HG03039 (cell line): ENCODE data around the gene PODNL1.
"Not testable (repeated sequence)": the region's sequence is repeated elsewhere in the genome, so short reads cannot be mapped to it uniquely, and the experiment has no call there.

Experiments
- ATAC-seq: cut with Tn5 transposase; IDR thresholded peaks from one replicate; pipeline ENCODE4 v1.9.1; 2021; ENCODE audit warnings: mild to moderate bottlenecking, moderate library complexity; ENCODE audit not compliant: unreplicated experiment

PODNL1 gene

DNA sequence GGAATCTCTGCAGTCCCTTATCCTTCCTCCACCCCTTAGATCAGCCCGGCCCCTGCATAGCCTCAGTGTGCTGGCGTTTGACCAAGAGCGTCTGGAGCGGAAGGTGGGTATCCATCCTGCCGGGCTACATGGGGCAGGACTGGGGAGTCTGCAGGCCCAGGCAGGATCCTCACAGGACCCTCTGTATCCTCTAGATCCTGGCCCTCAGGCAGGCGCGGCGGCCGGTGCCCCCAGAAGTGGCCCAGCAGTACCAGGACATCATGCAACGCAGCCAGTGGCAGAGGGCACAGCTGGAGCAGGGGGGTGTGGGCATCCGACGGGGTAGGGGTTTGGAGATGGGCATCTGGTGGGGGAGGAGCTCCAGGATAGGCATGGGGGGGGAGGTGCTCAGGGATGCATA lies 8.9 kb downstream of the PODNL1 start:
- ATAC-seq, result no peak

DNA sequence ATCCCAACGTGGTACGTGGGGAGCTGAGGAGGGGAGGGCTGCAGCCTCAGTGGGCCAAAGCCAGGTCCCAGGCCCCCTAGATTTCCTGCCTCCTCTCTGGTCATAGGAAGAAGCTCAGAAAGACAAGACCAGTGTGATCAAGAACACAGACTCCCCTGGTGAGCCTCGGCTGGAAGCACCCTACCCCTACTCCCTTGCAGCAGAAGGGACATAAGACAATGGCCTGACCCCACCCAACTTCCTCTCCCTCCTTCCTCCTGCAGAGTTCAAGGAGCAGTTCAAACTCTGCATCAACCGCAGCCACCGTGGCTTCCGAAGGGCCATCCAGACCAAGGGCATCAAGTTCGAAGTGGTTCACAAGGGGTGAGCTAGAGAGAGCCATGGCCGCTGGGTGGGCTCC lies 11.5 kb downstream of the PODNL1 start:
- ATAC-seq, result no peak

DNA sequence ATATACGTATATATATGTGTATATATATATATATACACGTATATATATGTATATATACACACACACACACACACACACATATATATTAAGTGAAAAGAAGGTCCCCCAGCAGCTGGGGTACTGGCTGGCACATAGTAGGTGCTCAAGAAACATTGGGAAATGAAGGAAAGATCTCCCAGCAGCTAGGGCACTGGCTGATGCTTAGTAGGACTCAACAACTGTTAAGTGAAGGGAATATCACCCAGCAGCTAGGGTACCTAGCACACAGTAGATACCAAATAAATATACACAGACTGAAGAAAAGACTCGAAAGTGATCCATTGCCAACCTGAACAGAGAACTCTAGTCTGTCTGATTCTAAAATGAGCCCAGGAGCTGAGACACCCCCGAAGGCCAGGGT lies 12.2 kb downstream of the PODNL1 start:
- no peak for ATAC-seq

DNA sequence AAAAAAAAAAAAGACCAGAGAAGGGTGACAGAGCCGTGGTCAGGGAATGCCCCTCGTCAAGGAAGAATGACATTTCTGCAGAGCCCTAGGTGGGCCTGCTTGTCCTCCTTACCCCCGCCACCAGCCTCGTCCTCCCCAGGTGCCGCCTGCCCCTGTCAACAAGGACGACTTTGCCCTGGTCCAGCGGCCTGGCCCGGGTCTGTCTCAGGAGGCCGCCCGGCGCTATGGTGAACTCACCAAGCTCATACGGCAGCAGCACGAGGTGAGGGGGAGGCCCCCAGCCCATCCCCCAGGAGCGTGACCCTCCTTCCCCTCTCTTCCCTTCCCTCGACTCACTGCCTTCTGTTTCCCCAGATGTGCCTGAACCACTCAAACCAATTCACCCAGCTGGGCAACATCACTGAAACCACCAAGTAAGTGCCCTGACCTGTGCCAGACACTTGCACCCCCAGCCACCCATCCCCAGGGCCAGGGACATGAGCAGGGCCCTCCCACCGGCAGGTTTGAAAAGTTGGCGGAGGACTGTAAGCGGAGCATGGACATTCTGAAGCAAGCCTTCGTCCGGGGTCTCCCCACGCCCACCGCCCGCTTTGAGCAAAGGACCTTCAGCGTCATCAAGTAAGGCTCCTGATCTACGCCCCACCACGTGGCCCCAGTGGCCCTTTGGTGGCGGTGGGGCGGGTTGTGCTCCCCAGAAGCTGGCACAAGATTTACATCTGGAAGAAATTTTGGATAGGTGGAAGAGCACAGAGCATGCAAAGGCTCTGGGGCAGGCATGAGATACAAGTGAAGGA lies 14.8 kb downstream of the PODNL1 start:
- no peak for ATAC-seq

DNA sequence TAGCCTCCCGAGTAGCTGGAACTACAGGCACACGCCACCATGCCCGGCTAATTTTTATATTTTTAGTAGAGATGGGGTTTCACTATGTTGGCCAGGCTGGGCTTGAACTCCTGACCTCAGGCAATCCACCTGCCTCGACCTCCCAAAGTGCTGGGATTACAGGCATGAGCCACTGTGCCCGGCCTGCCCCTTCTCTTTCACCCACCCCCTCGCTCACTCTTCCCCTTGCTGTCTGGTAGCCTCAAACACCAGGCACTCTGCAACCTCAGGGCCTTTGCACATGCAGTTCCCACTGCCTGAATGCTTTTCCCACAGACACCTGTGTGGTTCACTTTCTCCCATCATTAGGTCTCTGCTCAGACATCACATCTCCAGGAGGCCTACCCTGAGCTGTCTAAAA lies 16.1 kb downstream of the PODNL1 start:
- not testable (repeated sequence) for ATAC-seq

DNA sequence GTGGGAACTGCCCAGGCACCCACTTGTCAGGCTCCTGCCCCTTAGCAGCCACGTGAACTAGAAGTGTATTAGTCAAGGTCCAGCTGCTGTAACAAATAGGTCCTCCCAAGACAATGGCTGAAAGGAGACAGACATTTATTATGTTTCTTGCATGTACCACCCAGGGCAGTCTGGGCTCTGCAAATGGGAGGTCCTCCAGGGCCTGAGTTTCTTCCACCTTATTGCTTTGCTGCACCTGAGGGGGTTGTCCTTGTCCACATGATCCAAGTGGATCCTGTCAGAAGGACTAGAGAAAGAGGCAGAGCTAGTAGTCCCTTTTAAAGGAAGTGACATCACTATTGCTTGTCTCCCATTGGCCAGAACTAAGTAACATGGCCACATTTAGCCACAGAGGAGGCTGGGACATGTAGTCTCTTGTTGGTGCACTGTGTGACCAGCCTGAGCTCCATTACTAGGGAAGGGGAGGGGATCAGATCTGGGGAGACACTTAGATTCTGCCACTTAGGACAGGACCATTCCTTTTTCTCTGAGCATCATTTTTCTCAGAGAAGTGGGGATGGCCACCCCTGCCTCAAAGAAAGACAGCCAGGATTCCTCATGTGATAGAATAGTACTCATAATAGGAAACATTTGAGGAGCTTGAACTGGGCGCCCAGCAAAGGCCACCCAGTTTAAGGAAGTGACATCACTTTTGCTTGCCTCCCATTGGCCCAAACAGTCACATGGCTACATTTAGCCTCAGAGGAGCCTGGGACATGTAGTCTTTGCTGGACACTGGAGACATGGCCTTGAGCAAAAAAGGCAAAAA lies 17.1 kb downstream of the PODNL1 start:
- ATAC-seq, result no peak

DNA sequence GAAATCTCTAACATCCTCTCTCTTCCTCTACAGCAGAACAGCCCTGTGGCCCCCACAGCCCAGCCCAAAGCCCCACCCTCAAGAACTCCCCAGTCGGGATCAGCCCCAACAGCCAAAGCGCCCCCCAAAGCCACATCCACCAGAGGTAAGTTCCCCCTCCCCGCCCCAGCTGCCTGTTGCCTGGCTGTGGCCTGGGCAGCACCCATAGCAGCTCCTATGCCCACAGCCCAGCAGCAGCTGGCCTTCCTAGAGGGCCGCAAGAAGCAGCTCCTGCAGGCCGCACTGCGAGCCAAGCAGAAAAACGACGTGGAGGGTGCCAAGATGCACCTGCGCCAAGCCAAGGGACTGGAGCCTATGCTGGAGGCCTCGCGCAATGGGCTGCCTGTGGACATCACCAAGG lies 17.7 kb downstream of the PODNL1 start:
- no peak for ATAC-seq

DNA sequence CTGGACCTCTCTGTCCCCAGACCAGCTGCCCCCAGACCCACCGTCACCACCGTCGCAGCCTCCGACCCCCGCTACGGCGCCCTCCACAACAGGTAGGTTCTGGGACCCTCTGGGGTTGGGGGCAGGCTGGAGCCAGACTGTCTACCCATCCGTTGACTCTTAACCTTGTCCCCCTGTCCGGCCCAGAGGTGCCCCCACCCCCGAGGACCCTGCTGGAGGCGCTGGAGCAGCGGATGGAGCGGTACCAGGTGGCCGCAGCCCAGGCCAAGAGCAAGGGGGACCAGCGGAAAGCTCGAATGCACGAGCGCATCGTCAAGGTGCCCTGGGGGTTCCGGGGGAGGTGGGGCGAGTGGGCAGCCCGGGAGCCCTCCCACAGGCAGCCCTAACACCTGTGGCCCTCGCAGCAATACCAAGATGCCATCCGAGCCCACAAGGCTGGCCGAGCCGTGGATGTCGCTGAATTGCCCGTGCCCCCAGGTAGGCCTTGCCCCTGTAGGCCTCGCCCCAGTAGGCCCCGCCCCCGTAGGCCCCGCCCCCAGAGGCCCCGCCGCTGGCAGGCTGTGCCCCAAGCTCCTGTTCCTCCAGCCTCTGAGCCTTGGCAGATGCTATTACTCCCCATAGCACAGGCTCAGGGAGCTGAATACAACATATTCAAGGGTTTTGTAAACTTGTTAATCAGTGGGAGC lies 19.3 kb downstream of the PODNL1 start:
- no peak for ATAC-seq

DNA sequence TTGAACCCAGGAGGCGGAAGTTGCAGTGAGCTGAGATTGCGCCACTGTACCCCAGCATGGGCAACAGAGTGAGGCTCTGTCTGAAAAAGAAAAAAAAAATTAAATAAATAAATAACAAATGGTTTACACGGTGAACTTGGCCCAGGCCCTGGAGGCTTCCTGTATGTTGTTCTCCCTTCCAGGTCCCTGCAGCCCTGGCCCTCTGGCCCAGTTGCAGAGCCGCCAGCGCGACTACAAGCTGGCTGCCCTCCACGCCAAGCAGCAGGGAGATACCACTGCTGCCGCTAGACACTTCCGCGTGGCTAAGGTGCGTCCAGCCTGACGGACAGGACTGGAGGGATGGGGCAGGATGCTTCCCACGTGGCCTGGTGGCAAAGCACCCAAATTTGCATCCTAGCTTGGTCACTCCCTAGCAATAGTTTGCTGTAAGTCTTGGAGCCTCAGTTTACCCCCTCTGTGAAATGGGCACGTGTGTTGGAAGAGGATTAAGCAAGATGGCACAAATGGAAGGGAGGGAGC lies 20.3 kb downstream of the PODNL1 start:
- ATAC-seq, result no peak

DNA sequence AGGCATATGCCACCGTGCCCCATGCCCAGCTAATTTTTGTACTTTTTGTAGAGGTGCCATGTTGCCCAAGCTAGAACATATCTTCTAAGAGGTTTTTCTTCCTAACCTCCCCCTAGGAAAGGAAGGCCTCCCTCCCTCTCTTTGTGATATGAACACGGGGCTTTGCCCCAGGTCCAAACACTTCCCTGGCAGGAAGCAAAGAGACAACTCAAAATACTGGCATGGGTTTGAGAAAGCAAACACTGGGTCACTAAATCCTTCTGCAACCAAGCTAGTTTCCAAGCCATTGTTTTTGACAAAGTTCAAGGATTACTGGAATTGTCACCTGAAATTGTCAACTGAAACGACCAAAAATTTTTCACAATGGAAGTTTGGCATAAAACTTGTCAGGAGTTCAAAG lies 23.4 kb downstream of the PODNL1 start:
- no peak for ATAC-seq

DNA sequence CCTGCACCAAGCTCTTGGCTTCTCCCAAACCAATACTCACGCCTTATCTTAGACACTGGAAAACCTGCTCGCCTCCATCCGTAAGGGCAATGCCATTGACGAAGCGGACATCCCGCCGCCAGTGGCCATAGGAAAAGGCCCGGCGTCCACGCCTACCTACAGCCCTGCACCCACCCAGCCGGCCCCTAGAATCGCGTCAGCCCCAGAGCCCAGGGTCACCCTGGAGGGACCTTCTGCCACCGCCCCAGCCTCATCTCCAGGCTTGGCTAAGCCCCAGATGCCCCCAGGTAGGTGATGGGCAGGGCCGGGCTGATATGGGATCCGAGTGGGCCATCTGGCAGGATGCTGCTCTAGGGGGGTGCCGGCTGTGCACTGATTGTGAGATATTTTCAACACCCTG lies 24.9 kb downstream of the PODNL1 start:
- no peak for ATAC-seq

DNA sequence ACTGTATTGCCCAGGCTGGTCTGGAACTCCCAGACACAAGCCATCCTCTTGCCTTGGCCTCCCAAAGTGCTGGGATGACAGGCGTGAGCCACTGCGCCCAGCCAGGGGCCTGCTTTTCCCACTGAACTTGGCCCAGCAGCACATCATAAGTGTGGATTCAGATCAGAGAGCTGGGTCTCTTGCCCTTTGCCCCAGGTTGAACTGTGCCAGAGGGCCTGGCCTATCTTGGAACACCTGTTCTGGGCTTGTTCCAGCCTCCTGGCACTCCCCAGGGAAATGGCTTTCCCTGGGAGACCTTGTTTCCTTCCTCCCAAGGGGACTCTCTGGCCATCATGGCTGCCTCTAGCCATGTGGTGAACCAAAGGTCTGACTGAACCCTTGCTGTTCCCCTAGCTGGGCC lies 28.8 kb downstream of the PODNL1 start:
- no peak for ATAC-seq

DNA sequence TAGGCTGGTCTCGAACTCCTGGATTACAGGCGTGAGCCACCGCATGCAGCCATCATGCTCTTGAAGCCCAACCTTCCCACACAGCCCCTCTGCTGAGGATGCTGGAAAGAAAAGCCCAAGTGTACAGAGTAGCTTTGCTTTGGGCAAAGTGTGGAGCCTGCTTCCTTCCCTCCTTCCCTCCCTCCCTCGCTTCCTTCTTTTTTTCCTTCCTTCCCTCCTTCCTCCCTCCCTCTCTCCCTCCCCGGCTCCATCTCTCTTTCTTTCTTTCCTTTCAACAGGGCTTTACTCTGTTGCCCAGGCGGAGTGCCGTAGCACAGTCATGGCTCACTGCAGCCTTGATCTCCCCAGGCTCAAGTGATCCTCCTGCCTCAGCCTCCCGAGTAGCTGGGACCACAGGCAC lies 29.5 kb downstream of the PODNL1 start:
- ATAC-seq, result no peak

DNA sequence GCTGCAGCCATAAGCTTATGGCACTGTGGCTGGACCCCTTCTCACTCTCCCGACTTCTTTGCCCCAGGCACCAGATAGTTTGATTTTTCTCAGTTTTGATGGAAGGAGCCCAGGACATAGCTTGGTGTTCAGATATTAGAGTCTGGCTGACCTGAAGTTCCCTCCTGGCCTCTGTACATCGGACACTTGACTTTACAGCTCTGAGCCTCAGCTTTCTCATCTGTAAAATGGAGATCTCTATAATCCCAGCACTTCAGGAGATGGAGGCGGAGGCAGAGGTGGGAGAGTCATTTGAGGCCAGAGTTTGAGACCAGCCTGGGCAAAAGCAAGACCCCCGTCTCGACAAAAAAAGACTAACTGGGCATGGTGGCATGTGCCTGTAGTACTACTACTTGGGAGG lies 31.3 kb downstream of the PODNL1 start:
- ATAC-seq, result no peak

DNA sequence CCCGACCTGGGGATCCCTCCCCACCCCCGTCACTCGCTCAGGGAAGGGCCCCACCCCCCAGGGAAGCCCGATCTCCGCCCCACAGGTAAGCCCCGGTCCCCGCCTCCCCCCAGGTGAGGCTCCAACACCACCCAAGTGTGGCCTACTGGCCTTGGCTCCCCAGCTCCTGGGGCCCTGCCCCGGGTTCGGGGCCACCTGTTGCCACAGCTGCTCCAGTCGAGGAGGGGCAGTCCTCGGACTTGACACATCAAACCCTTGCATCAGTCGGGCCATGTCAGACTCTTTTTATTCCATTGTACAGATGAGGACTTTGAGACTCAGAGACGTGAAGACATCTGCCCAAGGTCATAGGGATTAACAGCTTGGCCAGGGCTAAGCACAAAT lies 31.7 kb downstream of the PODNL1 start:
- peak; percentile 17 for ATAC-seq

DNA sequence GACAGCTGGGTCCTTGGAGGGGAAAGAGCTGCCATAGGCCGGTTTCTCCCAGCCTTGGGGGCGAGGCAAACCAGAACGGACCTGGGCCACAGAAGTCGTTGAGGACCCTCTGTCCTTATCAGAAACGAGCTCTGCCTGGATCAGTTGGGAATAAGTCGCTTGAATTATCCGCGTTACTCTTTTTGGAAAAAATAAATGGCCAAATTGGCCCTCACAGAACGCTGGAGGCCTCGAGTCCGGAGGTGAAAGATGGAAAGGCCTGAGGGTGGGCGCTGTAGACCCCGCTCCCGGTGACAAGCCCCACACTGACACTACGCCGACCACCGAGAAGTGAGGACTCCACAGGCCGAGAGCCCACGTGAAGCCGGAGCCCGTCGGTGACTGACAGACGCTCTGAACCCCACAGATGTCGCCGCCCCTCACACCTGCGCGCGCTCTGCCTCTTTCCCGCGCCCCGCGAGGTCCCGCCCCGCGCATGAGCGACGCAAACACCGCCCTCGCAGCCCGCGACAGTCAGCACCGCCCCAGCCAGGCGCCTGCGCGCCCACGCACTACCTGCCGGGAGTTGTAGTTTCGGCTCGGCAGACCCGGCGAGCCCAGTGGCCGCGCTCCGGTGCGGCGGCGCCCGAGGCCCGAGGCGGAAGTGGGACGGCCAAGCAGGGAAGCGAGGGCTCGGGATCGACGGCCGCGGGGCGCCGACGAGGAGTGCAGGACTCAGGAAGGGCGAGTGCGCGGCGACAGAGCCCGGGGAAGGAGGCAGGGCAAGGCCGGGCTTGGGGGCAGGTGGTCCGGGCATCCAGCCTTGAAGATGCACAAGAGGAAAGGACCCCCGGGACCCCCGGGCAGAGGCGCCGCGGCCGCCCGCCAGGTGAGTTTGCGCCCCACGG lies 32.3 kb downstream of the PODNL1 start, which contains the start of the genes BRME1 and CC2D1A:
BRME1 (minus strand) TSS at position 484 of the 887 bp plus-strand sequence. CDS start 1,225 bp downstream, outside the sequence.
CC2D1A (plus strand) TSS at position 568 of the 887 bp plus-strand sequence; CDS start at position 809, 241 bp downstream.
- peak; percentile 81 for ATAC-seq

DNA sequence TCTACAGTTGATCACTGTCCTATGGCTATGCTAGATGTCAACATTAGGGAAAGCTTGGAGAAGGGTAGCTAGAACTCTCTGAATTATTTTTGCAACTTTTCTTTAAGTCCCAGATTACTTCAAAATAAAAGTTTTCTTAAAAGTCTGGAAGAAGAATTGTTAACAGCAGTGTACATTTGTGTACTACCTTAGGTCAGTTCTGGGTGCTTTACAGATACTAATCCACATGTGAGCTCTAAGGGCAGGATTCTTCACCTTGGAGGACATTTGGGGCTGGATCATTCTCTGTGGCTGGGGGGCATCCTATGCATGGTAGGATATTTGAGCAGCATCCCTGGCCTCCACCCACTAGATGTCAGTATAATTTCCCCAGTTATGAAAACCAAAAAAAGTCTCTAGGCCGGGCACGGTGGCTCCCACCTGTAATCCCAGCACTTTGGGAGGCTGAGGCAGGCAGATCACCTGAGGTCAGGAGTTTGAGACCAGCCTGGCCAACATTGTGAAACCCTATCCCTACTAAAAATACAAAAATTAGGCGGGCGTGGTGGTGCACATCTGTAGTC lies 35.1 kb downstream of the PODNL1 start:
- no peak for ATAC-seq

DNA sequence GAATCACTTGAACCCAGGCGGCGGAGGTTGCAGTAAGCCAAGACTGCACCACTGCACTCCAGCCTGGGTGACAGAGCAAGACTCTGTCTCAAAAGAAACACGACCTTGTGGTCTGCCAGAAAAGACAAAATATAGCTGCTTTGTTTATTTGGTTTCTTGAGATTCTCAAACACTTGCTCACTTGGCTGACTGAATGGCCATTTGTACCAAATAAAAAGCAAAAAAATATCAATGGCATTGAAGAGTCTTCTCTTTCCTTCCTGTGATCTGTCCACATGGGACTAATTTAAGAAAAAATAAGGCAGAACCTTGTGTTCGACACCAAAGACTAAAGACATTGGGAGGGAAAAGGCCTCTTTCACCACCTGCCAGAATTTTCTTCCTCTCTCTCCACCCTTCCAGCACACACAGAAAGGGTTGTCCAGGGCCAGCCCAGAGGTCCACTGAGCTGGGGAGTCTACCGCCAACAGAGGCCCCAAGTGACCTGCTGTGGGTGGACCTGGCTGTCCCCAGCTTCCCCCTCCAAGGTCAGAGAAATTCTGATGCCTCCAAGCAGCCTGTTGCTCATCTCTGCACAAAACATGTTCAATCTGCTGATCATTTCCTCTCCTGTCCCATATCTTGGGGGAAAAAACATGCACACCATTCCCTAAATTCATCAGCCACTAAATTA lies 38.2 kb downstream of the PODNL1 start:
- ATAC-seq, result no peak

DNA sequence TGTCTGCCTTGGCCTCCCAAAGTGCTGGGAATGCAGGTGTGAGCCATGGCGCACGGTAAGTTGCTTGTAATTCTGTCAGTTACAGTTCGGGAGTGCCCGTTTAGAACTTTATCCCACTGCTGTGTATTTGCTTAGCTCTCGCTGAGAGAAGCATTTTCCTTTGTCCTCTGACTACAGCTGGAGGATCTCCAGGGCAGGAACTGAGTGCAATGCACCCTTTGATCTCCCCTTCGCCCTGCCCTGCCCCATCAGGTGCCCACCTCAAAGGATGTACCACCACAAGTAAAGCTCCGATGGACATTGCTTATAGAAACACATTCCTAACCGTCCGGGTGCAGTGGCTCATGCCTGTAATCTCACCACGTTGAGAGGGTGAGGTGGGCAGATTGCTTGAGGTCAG lies 38.8 kb downstream of the PODNL1 start:
- ATAC-seq, result no peak
